NCI-H1092 treated with DMSO at 0.1 percent for 48 hours (cell line): ENCODE results near the gene TCAP.
"Not testable (repeated sequence)": the region's sequence is repeated elsewhere in the genome, so short reads cannot be mapped to it uniquely, and the experiment has no call there.

Experiments used
- DNase-seq: peaks from one replicate; lab custom pipeline; 2025; lab: John Stamatoyannopoulos, UW

Gene TCAP

GRCh38 chr17:39684369-39685192 lies 19.4 kb downstream of the TCAP start:
- DNase-seq, result no peak

- no peak for DNase-seq
Observed at GRCh38 chr17:39687101-39687545, 22.0 kb downstream of the TCAP start.

DNA sequence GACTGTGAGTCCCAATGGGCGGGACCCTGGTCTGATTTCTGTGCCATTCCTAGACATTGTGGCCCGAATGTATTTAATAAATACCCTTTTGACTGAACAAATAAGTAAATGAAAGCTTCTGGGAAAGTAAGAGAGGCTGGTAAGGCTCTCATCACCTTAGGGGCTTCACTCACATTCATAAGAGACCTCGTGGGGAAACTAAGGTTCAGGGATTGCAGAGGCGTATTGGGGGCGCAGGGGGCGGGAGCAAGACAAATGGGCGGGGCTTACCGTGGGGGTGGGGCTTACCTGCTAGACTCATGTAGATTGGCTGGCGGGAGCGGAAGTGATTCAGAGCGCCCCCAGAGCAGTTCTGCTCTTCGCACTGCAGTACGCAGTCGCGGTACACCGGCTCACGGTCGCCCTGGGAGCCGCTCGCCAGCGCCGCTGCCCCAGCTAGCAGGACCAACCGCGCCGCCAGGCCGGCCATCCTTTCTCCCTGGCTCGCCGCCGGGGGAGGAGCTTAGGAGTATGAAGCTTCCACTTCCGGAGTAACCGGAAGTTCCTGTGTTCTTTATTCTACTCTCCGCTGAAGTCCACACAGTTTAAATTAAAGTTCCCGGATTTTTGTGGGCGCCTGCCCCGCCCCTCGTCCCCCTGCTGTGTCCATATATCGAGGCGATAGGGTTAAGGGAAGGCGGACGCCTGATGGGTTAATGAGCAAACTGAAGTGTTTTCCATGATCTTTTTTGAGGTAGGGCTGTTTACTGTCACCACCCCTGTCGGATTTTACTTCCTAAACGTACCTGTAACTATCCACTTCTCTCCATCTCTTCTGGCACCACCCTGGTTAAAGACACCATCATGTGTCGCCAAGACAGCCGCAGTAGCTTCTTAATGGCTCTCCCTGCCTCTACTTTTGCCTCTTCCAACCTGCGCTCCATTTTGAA lies 22.7 kb downstream of the TCAP start, which contains the start of gene PGAP3:
TSS of gene PGAP3 (minus strand) at position 512 of the 929 bp plus-strand sequence. CDS start at position 469, 43 bp downstream.
- peak; percentile 95 for DNase-seq

- no peak for DNase-seq
Observed at GRCh38 chr17:39688475-39688835, 23.3 kb downstream of the TCAP start.

DNA sequence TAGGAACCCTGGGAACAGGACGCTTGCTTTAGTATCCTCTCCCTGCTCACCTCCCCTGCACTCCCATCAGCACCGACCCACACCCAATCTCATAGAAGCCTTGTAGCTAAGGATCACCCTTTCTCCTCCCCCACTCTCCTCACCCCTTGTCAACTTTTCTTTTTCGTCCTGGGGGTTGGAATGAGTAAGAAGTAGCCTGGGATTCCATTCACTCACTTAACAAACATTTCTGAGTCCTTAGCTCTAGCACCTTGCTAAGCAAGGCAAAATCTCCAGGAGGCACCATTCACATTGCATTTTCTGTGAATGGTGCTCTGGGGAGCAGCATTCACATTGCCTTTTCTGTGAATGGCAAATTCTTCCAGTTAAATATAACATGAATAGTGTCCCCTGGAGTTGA lies 23.8 kb downstream of the TCAP start:
- DNase-seq, result no peak

GRCh38 chr17:39694593-39694992 lies 29.4 kb downstream of the TCAP start:
- DNase-seq, result no peak

GRCh38 chr17:39695089-39695474 lies 29.9 kb downstream of the TCAP start:
- DNase-seq, result no peak

DNA sequence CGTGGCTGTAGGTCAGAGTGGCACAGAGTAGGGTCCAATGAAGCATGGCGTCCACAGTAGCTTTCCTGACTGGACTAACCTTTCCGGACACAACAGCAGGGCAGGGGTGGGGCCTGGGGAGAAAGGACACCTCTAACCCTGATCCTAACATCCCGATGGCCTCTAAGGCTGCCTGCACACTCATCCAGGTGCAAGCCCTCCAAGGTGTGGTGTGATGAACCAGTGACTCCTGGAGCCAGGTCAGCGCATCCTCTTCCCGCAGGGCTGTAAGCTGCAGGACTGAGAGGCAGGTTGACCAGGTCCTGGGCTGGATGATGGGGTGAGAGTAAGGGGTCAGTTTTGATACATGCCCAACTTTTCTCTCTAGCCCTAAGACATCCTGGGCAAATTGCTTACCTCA lies 31.6 kb downstream of the TCAP start:
- no peak for DNase-seq

DNA sequence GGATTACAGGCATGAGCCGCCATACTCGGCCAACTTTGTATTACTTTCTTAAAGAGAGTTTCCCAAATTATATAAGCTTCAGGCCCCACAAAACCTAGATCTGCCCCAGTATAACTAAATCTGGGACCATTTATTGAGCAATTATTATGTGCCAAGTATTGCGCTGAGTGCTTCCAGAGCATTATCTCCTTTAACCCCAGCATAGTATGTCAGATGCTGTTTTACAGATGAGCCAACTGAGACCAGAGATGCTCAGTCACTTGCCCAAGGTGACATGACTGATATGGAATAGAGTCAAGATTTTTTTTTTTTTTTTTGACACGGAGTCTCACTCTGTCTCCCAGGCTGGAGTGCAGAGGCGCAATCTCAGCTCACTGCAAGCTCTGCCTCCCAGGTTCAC lies 32.8 kb downstream of the TCAP start:
- no peak for DNase-seq

DNA sequence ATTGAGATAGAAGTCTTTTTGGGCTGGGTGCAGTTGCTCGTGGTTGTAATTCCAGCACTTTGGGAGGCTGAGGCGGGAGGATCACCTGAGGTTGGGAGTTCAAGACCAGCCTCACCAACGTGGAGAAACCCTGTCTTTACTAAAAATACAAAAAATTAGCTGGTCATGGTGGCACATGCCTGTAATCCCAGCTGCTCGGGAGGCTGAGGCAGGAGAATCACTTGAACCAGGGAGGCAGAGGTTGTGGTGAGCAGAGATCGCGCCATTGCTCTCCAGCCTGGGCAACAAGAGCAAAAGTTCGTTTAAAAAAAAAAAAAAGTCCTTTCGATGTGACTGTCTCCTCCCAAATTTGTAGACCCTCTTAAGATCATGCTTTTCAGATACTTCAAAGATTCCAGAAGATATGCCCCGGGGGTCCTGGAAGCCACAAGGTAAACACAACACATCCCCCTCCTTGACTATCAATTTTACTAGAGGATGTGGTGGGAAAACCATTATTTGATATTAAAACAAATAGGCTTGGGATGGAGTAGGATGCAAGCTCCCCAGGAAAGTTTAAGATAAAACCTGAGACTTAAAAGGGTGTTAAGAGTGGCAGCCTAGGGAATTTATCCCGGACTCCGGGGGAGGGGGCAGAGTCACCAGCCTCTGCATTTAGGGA lies 34.1 kb downstream of the TCAP start:
- DNase-seq, result not testable (repeated sequence)

- DNase-seq, result no peak
Observed at GRCh38 chr17:39699818-39700147, 34.6 kb downstream of the TCAP start, which contains the start of gene ERBB2. Gene ERBB2, plus strand, starts transcription at chr17:39700064. Its CDS starts 175 bp downstream, at chr17:39700239.

- DNase-seq, result no peak
Observed at GRCh38 chr17:39700148-39700987, 35.2 kb downstream of the TCAP start.

DNA sequence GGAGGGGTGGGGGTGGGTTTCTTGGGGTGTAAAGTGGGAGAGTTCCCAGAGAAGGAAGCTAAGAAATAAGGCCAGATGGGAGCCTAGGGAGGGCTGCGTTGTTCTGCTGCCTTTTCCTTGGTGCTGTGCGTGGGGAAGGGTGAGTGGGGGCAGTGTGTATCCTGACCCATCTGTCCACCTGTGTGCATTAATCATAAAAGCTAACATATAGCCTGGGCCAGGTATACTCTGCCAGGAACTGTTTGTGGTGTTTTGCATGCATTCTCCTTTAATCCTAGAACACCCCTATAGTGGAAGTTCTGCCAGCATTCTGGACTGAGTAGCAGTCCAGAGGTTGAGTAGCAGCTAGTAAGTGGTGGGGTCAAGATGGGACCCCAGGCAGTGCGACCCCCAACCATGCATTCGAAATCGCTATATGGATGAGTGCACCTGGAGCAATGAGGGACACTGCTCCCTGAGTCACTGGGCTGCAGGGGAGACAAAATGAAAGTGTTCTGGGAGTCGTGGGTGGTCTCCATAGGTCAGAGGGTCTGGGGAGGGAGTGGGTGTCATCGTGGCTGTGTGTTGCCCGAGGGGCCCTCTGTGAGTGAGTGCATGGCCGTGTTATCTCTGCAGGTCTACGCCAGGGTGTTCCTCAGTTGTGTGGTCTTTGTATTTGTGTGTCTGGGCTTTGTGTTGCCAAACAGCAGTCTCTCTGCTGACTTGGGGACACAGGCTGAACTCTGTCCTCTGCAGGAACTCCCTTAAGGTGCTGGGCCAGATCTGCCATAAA lies 36.0 kb downstream of the TCAP start:
- DNase-seq, result no peak

DNA sequence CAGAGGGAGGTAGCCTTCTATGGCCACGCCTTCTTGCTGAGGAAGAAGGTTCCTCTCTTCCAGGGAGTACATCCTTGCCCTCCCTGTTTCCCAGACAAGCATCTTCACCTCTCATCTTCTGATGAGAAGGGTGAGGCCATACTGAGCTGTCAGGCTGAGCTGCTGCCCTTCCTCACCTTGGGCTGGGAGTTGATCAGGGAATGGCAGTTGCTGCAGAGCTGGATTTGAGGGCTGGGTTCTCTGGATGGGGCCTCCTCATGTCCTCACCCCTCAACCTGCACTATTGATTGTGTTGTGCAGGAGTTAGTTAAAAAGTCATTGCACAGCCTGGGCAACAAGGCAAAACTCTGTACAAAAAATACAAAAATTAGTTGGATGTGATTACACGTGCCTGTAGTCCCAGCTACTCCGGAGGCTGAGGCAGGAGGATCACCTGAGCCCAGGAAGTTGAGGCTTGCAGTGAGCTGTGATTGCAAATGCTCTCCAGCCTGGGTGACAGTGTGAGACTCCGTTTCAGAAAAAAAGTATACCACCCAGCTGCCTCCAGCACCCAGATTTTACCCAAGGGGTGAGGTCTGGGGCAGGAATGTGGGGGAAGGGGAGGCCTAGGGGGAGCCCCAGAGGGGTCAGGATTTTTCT lies 36.8 kb downstream of the TCAP start:
- DNase-seq, result no peak

GRCh38 chr17:39702901-39703893 lies 38.0 kb downstream of the TCAP start:
- no peak for DNase-seq

- no peak for DNase-seq
Observed at GRCh38 chr17:39703913-39704312, 38.8 kb downstream of the TCAP start.

GRCh38 chr17:39704821-39705551 lies 39.8 kb downstream of the TCAP start:
- no peak for DNase-seq

GRCh38 chr17:39705786-39706348 lies 40.7 kb downstream of the TCAP start:
- no peak for DNase-seq
